MCF 10A (cell line): Measurements from ENCODE around the gene HOXC11. TPM values are rescaled to one million over a fixed set of nuclear protein-coding genes. Genes with fewer than 3 reads are reported as not detected.

Experiments
- BruUV-seq: library from RNA; stranded (reverse); fragments of 400-500 nt; replicated peaks from 2 replicates; lab custom pipeline; 2021; lab: Mats Ljungman, UMichigan
- CTCF ChIA-PET: fragments of 300-600 bp; sonication (Branson Sonifier 250); formaldehyde crosslinking; extraction: SDS; loops from one replicate; lab custom pipeline; 2021; ENCODE audit warnings: antibody characterized with exemption, inconsistent platforms; lab: Yijun Ruan, JAX
- POLR2A ChIA-PET: fragments of 300-600, 350-650 bp; sonication (Branson Sonifier 250); formaldehyde crosslinking; extraction: SDS; loops from one replicate; lab custom pipeline; 2020; ENCODE audit warnings: antibody characterized with exemption, inconsistent platforms; lab: Yijun Ruan, JAX
- DNase-seq: peaks from one replicate; pipeline ENCODE4 v3.0.0-alpha.2; 2018; ENCODE audit not compliant: unreplicated experiment
- H3K27ac Mint-ChIP-seq: one replicate; pipeline ENCODE4 v1.8.0; 2022; ENCODE audit warnings: mild to moderate bottlenecking, low read depth, mixed read lengths; ENCODE audit not compliant: unreplicated experiment
- H3K27me3 Mint-ChIP-seq: one replicate; pipeline ENCODE4 v1.8.0; 2022; ENCODE audit warnings: mixed read lengths; ENCODE audit not compliant: insufficient read depth, unreplicated experiment
- H3K36me3 Mint-ChIP-seq: one replicate; pipeline ENCODE4 v1.8.0; 2022; ENCODE audit warnings: mild to moderate bottlenecking, moderate library complexity, mixed read lengths; ENCODE audit not compliant: insufficient read depth, unreplicated experiment
- H3K4me1 Mint-ChIP-seq: one replicate; pipeline ENCODE4 v1.8.0; 2022; ENCODE audit warnings: mixed read lengths; ENCODE audit not compliant: insufficient read depth, unreplicated experiment
- H3K4me3 Mint-ChIP-seq: one replicate; pipeline ENCODE4 v1.8.0; 2022; ENCODE audit warnings: mild to moderate bottlenecking, moderate library complexity, mixed read lengths; ENCODE audit not compliant: unreplicated experiment
- H3K9me3 Mint-ChIP-seq: one replicate; pipeline ENCODE4 v1.8.0; 2022; ENCODE audit warnings: mixed read lengths; ENCODE audit not compliant: unreplicated experiment
- intact Hi-C: fragments of 100-400 bp; cut with micrococcal nuclease; formaldehyde crosslinking; loops from 2 replicates; pipeline ENCODE4 v1.14.1; 2022
- total RNA-seq: library from RNA; stranded (reverse); gene quantifications from 2 replicates; pipeline ENCODE4 v1.2.3, GENCODE V29; 2022
- TF ChIP-seq, protein P1 (sequence below): fragments of 200-600 bp; IDR thresholded peaks from one replicate; pipeline ENCODE4 v1.8.0; 2022; ENCODE audit warnings: antibody characterized with exemption, mild to moderate bottlenecking; ENCODE audit not compliant: unreplicated experiment

Gene HOXC11
- total RNA-seq, 1 experiment from 2014 or later, result 1.2 TPM

- Mint-ChIP-seq H3K27ac (no peak overlapping the region), H3K4me3 (no peak overlapping the region), H3K27me3 (peaks cover 7% of the 10 kb centered on the region), H3K9me3 (no peaks in the 10 kb centered on the region), H3K4me1 (peaks cover 10% of the 10 kb centered on the region), H3K36me3 (no peaks in the 10 kb centered on the region)
- ChIA-PET POLR2A (interaction anchor here (0.7 kb wide), 1 partner anchor 149 kb away, joined by 3 read pairs; no protein-coding TSS in a partner anchor), CTCF (interaction anchor here (0.6 kb wide), 1 partner anchor 131 kb away, joined by 3 read pairs; no protein-coding TSS in a partner anchor)
- DNase-seq, result no peak
- TF ChIP-seq, protein P1, sequence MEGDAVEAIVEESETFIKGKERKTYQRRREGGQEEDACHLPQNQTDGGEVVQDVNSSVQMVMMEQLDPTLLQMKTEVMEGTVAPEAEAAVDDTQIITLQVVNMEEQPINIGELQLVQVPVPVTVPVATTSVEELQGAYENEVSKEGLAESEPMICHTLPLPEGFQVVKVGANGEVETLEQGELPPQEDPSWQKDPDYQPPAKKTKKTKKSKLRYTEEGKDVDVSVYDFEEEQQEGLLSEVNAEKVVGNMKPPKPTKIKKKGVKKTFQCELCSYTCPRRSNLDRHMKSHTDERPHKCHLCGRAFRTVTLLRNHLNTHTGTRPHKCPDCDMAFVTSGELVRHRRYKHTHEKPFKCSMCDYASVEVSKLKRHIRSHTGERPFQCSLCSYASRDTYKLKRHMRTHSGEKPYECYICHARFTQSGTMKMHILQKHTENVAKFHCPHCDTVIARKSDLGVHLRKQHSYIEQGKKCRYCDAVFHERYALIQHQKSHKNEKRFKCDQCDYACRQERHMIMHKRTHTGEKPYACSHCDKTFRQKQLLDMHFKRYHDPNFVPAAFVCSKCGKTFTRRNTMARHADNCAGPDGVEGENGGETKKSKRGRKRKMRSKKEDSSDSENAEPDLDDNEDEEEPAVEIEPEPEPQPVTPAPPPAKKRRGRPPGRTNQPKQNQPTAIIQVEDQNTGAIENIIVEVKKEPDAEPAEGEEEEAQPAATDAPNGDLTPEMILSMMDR, result no peak
- no TSS peak for BruUV-seq
- intact Hi-C loops, result no loop called here
Observed at GRCh38 chr12:53994264-53995001, 21.5 kb downstream of the HOXC11 start.

- intact Hi-C loops, result no loop called here
- H3K4me3 Mint-ChIP-seq, result no peak overlapping the region
- POLR2A ChIA-PET, result interaction anchor here (0.7 kb wide), 1 partner anchor 150 kb away, joined by 3 read pairs; no protein-coding TSS in a partner anchor
Observed at GRCh38 chr12:53995002-53995377, 22.1 kb downstream of the HOXC11 start.

GRCh38 chr12:53995378-53996239, 22.7 kb downstream of the HOXC11 start:
- intact Hi-C loops, result no loop called here
- peaks cover 7% of the 10 kb centered on the region for H3K27me3 Mint-ChIP-seq
- H3K36me3 Mint-ChIP-seq, result no peaks in the 10 kb centered on the region
- DNase-seq, result no peak
- ChIA-PET POLR2A (no interaction called here), CTCF (interaction anchor here (1.0 kb wide), 1 partner anchor 214 kb away, joined by 3 read pairs; no protein-coding TSS in a partner anchor)
- H3K4me3 Mint-ChIP-seq, result no peak overlapping the region
- no peak overlapping the region for H3K27ac Mint-ChIP-seq
- BruUV-seq, result no TSS peak
- H3K4me1 Mint-ChIP-seq, result no peaks in the 10 kb centered on the region
- H3K9me3 Mint-ChIP-seq, result no peaks in the 10 kb centered on the region
- TF ChIP-seq, protein P1, result no peak

More at GRCh38 chr12:53995002-53995377, 22.1 kb downstream of the HOXC11 start:
- H3K27ac Mint-ChIP-seq, result no peak overlapping the region
- H3K27me3 Mint-ChIP-seq, result peaks cover 7% of the 10 kb centered on the region
- CTCF ChIA-PET, result interaction anchor here (0.6 to 1.0 kb wide), 2 partner anchors 132 to 215 kb away, joined by 3 read pairs; no protein-coding TSS in a partner anchor
- H3K4me1 Mint-ChIP-seq, result peaks cover 6% of the 10 kb centered on the region
- DNase-seq, result no peak
- H3K36me3 Mint-ChIP-seq, result no peaks in the 10 kb centered on the region
- TF ChIP-seq, protein P1, result no peak
- H3K9me3 Mint-ChIP-seq, result no peaks in the 10 kb centered on the region
- no TSS peak for BruUV-seq
